Effector memory CD4-positive, alpha-beta T cell (primary cell): Measurements from ENCODE around the gene TIMP4.

Experiments used
- DNase-seq, 3 donors: peaks; one replicate each; pipeline ENCODE4 v3.0.0-alpha.2; 2020
- H3K27ac ChIP-seq: 2 replicates; pipeline ENCODE4 v1.7.0; 2013; ENCODE audit warnings: mild to moderate bottlenecking, low read length, moderate library complexity; ENCODE audit not compliant: insufficient read depth, poor library complexity, severe bottlenecking
- H3K27me3 ChIP-seq: replicated peaks from 2 replicates; pipeline ENCODE4 v1.7.0; 2013; ENCODE audit warnings: mild to moderate bottlenecking, low read length; ENCODE audit not compliant: insufficient read depth, control insufficient read depth, poor library complexity, severe bottlenecking
- H3K36me3 ChIP-seq: 2 replicates; pipeline ENCODE4 v1.7.0; 2013; ENCODE audit warnings: mild to moderate bottlenecking, low read length, moderate library complexity; ENCODE audit not compliant: control insufficient read depth, insufficient read depth
- H3K4me1 ChIP-seq: 2 replicates; pipeline ENCODE4 v1.7.0; 2013; ENCODE audit warnings: low read length, mild to moderate bottlenecking; ENCODE audit not compliant: control insufficient read depth, insufficient read depth, poor library complexity, severe bottlenecking
- H3K4me3 ChIP-seq: 2 replicates; pipeline ENCODE4 v1.7.0; 2013; ENCODE audit warnings: low read length, low read depth, mild to moderate bottlenecking; ENCODE audit not compliant: insufficient read depth, poor library complexity, severe bottlenecking
- H3K9me3 ChIP-seq: 2 replicates; pipeline ENCODE4 v1.7.0; 2013; ENCODE audit warnings: mild to moderate bottlenecking, low read length, moderate library complexity; ENCODE audit not compliant: control insufficient read depth

TIMP4 gene

GRCh38 chr3:12177126-12177525, 18.4 kb upstream of the TIMP4 start:
- Histone ChIP-seq H3K9me3 (no peaks in the 10 kb centered on the region), H3K4me1 (no peaks in the 10 kb centered on the region), H3K4me3 (no peak overlapping the region), H3K36me3 (no peaks in the 10 kb centered on the region), H3K27ac (no peak overlapping the region), H3K27me3 (no peaks in the 10 kb centered on the region)
- no peak for DNase-seq

GRCh38 chr3:12175844-12176453, 17.2 kb upstream of the TIMP4 start:
- Histone ChIP-seq H3K36me3 (no peaks in the 10 kb centered on the region), H3K9me3 (no peaks in the 10 kb centered on the region), H3K4me1 (no peaks in the 10 kb centered on the region), H3K4me3 (no peak overlapping the region), H3K27me3 (no peaks in the 10 kb centered on the region), H3K27ac (no peak overlapping the region)
- no peak for DNase-seq

GRCh38 chr3:12175137-12175593, 16.5 kb upstream of the TIMP4 start:
- H3K4me1 ChIP-seq = no peaks in the 10 kb centered on the region
- H3K4me3 ChIP-seq = no peak overlapping the region
- no peaks in the 10 kb centered on the region for H3K36me3 ChIP-seq
- no peaks in the 10 kb centered on the region for H3K27me3 ChIP-seq
- H3K9me3 ChIP-seq = no peaks in the 10 kb centered on the region
- no peak overlapping the region for H3K27ac ChIP-seq
- no peak for DNase-seq

GRCh38 chr3:12170207-12170606, 11.5 kb upstream of the TIMP4 start:
- H3K36me3 ChIP-seq = no peaks in the 10 kb centered on the region
- no peak overlapping the region for H3K4me3 ChIP-seq
- DNase-seq = no peak
- H3K27ac ChIP-seq = no peak overlapping the region
- no peaks in the 10 kb centered on the region for H3K27me3 ChIP-seq
- no peaks in the 10 kb centered on the region for H3K9me3 ChIP-seq
- H3K4me1 ChIP-seq = no peaks in the 10 kb centered on the region

- Histone ChIP-seq H3K4me3 (no peak overlapping the region), H3K4me1 (no peaks in the 10 kb centered on the region), H3K36me3 (no peaks in the 10 kb centered on the region), H3K9me3 (no peaks in the 10 kb centered on the region), H3K27ac (no peak overlapping the region), H3K27me3 (no peaks in the 10 kb centered on the region)
- no peak for DNase-seq
Measured at GRCh38 chr3:12165909-12166308, 7.2 kb upstream of the TIMP4 start.

GRCh38 chr3:12159227-12159601, 502 bp upstream of the TIMP4 start:
- H3K27ac ChIP-seq = no peak overlapping the region
- no peaks in the 10 kb centered on the region for H3K4me1 ChIP-seq
- no peak overlapping the region for H3K4me3 ChIP-seq

GRCh38 chr3:12157026-12157425, 1.7 kb downstream of the TIMP4 start:
- Histone ChIP-seq H3K27ac (no peak overlapping the region), H3K27me3 (no peaks in the 10 kb centered on the region), H3K4me1 (no peaks in the 10 kb centered on the region), H3K36me3 (no peaks in the 10 kb centered on the region), H3K4me3 (no peak overlapping the region), H3K9me3 (no peaks in the 10 kb centered on the region)
- no peak for DNase-seq

More at GRCh38 chr3:12159227-12159601, 502 bp upstream of the TIMP4 start:
- H3K9me3 ChIP-seq = no peaks in the 10 kb centered on the region
- H3K36me3 ChIP-seq = no peaks in the 10 kb centered on the region
- no peak for DNase-seq
- H3K27me3 ChIP-seq = no peaks in the 10 kb centered on the region

- no peak for DNase-seq
- Histone ChIP-seq H3K4me1 (no peaks in the 10 kb centered on the region), H3K4me3 (no peak overlapping the region), H3K27ac (no peak overlapping the region), H3K9me3 (no peaks in the 10 kb centered on the region), H3K36me3 (no peaks in the 10 kb centered on the region), H3K27me3 (no peaks in the 10 kb centered on the region)
Measured at GRCh38 chr3:12155828-12156227, 2.9 kb downstream of the TIMP4 start.

GRCh38 chr3:12155264-12155663, 3.4 kb downstream of the TIMP4 start:
- Histone ChIP-seq H3K27me3 (no peaks in the 10 kb centered on the region), H3K4me1 (no peaks in the 10 kb centered on the region), H3K27ac (no peak overlapping the region), H3K4me3 (no peak overlapping the region), H3K9me3 (no peaks in the 10 kb centered on the region), H3K36me3 (no peaks in the 10 kb centered on the region)
- no peak for DNase-seq

- DNase-seq = no peak
- Histone ChIP-seq H3K27me3 (no peaks in the 10 kb centered on the region), H3K36me3 (no peaks in the 10 kb centered on the region), H3K9me3 (no peaks in the 10 kb centered on the region), H3K4me3 (no peak overlapping the region), H3K4me1 (no peaks in the 10 kb centered on the region), H3K27ac (no peak overlapping the region)
Measured at GRCh38 chr3:12154151-12154550, 4.6 kb downstream of the TIMP4 start.
